HCT116 (cell line): ENCODE results near the gene CCND2. TPM values are rescaled to one million over a fixed set of nuclear protein-coding genes. Genes with fewer than 3 reads are reported as not detected.

ENCODE experiments used
- ATAC-seq: fragments of 200-7000 bp; cut with Tn5 transposase; 2 replicates; pipeline ENCODE4 v1.9.1; 2020; ENCODE audit warnings: mild to moderate bottlenecking, moderate library complexity
- Bru-seq: library from RNA; stranded (reverse); fragments of 400-500 nt; gene quantifications from one replicate; lab custom pipeline; 2021; lab: Mats Ljungman, UMichigan
- BruChase-seq, 2 experiments: library from RNA; stranded (reverse); fragments of 400-500 nt; gene quantifications; one replicate each; lab custom pipeline; 2021; lab: Mats Ljungman, UMichigan
- BruUV-seq: library from RNA; stranded (reverse); fragments of 400-500 nt; replicated peaks from 2 replicates; lab custom pipeline; 2021; lab: Mats Ljungman, UMichigan
- CTCF ChIA-PET: fragments of 300-600 bp; sonication (Branson Sonifier 250); formaldehyde crosslinking; loops from one replicate; lab custom pipeline; 2021; ENCODE audit warnings: antibody characterized with exemption; lab: Charles Lee
- POLR2A ChIA-PET: fragments of 300-600, 350-600 bp; sonication (Branson Sonifier 250); formaldehyde crosslinking; loops from one replicate; lab custom pipeline; 2021; ENCODE audit warnings: antibody characterized with exemption; lab: Charles Lee
- RAD21 ChIA-PET, 2 experiments: fragments of 300-600 bp; sonication (Branson Sonifier 250); formaldehyde crosslinking; loops; one replicate each; lab custom pipeline; 2023; ENCODE audit warnings: low total read pairs in 2 of 2; ENCODE audit not compliant: uncharacterized antibody in 2 of 2, unreplicated experiment in 2 of 2, low non-redundant PET in 1 of 2; lab: Charles Lee
- DNase-seq: peaks from one replicate; pipeline ENCODE4 v3.0.0-alpha.2; 2010; ENCODE audit warnings: low read depth, low spot score
- H2AFZ ChIP-seq: fragments of 200-600 bp; shearing (Covaris generic), sonication (generic); 2 replicates; pipeline ENCODE4 v1.6.1; 2017; ENCODE audit warnings: low read depth, mixed run types, mixed read lengths, antibody characterized with exemption, low read length; ENCODE audit not compliant: poor library complexity, severe bottlenecking
- H3K27ac ChIP-seq: 2 replicates; pipeline ENCODE4 v1.5.1; 2012; ENCODE audit warnings: low read depth, low read length
- H3K27me3 ChIP-seq: fragments of 200-600 bp; sonication (generic); 2 replicates; pipeline ENCODE4 v1.6.1; 2016; ENCODE audit warnings: mixed run types, low read length, mixed read lengths; ENCODE audit not compliant: insufficient read depth
- H3K36me3 ChIP-seq, 2 experiments: fragments of 200-500 bp in 1 of 2; fragments of 200-600 bp in 1 of 2; sonication (Bioruptor generic) in 1 of 2; sonication (generic) in 1 of 2; 2 replicates each; pipeline versions ENCODE4 v1.5.1 to v1.6.1; 2014 to 2016; ENCODE audit warnings: low read length in 2 of 2, inconsistent platforms in 1 of 2, mixed read lengths in 1 of 2, mixed run types in 1 of 2; ENCODE audit not compliant: insufficient read depth in 2 of 2, control insufficient read depth in 1 of 2
- H3K4me1 ChIP-seq, 2 experiments: fragments of 200-600 bp in 1 of 2; sonication (generic) in 1 of 2; 2 replicates each; pipeline versions ENCODE4 v1.5.1 to v1.6.1; 2012 to 2017; ENCODE audit warnings: low read length in 2 of 2, inconsistent platforms in 1 of 2, mild to moderate bottlenecking in 1 of 2, mixed read lengths in 1 of 2, mixed run types in 1 of 2, moderate library complexity in 1 of 2; ENCODE audit not compliant: insufficient read depth in 2 of 2, control insufficient read depth in 1 of 2
- H3K4me2 ChIP-seq: fragments of 200-600 bp; sonication (generic); 2 replicates; pipeline ENCODE4 v1.6.1; 2017; ENCODE audit warnings: mixed run types, low read length, mixed read lengths
- H3K4me3 ChIP-seq, 2 experiments: fragments of 200-600 bp in 1 of 2; sonication (generic) in 1 of 2; replicated peaks in 1 of 2; 2 replicates each; pipeline ENCODE4 v1.5.1; 2011 to 2016; ENCODE audit warnings: low read length in 2 of 2, control low read depth in 1 of 2, low read depth in 1 of 2, mild to moderate bottlenecking in 1 of 2, mixed read lengths in 1 of 2, mixed run types in 1 of 2
- H3K79me2 ChIP-seq: fragments of 200-600 bp; sonication (generic); 2 replicates; pipeline ENCODE4 v1.6.1; 2017; ENCODE audit warnings: mild to moderate bottlenecking, mixed run types, low read length, moderate library complexity, mixed read lengths; ENCODE audit not compliant: insufficient read depth
- H3K9ac ChIP-seq: fragments of 200-600 bp; sonication (generic); 2 replicates; pipeline ENCODE4 v1.6.1; 2016; ENCODE audit warnings: low read length, mixed read lengths
- H3K9me2 ChIP-seq: fragments of 200-600 bp; sonication (generic), shearing (Covaris generic); 2 replicates; pipeline ENCODE4 v1.6.1; 2017; ENCODE audit warnings: mixed run types, mild to moderate bottlenecking, moderate library complexity; ENCODE audit not compliant: insufficient read depth
- H3K9me3 ChIP-seq, 2 experiments: fragments of 200-500 bp in 1 of 2; fragments of 200-600 bp in 1 of 2; sonication (Bioruptor generic) in 1 of 2; sonication (generic) in 1 of 2; 2 replicates each; pipeline ENCODE4 v1.6.1; 2014 to 2017; ENCODE audit warnings: low read length in 2 of 2, mixed read lengths in 2 of 2, inconsistent platforms in 1 of 2, low read depth in 1 of 2, mild to moderate bottlenecking in 1 of 2, mixed run types in 1 of 2, moderate library complexity in 1 of 2; ENCODE audit not compliant: control insufficient read depth in 1 of 2, insufficient read depth in 1 of 2
- H4K20me1 ChIP-seq: fragments of 200-600 bp; sonication (generic), shearing (Covaris generic); 2 replicates; pipeline ENCODE4 v1.6.1; 2017; ENCODE audit warnings: mixed run types, mild to moderate bottlenecking, moderate library complexity; ENCODE audit not compliant: insufficient read depth
- CBX3 ChIP-seq: IDR thresholded peaks from 2 replicates; pipeline ENCODE4 v1.6.1; 2012; ENCODE audit warnings: low read depth
- EGR1 ChIP-seq: IDR thresholded peaks from 2 replicates; pipeline ENCODE4 v1.6.1; 2012; ENCODE audit warnings: low read depth
- ELF1 ChIP-seq: IDR thresholded peaks from 2 replicates; pipeline ENCODE4 v1.6.1; 2012; ENCODE audit warnings: low read depth, borderline replicate concordance
- EZH2 ChIP-seq: fragments of 200-600 bp; sonication (generic); IDR thresholded peaks from 2 replicates; pipeline ENCODE4 v1.6.1; 2017; ENCODE audit warnings: antibody characterized with exemption, mixed run types
- FOSL1 ChIP-seq: IDR thresholded peaks from 2 replicates; pipeline ENCODE4 v1.6.1; 2012; ENCODE audit warnings: low read depth
- JUND ChIP-seq: IDR thresholded peaks from 2 replicates; pipeline ENCODE4 v1.6.1; 2012
- POLR2A ChIP-seq: IDR thresholded peaks from 2 replicates; pipeline ENCODE4 v1.7.0; 2011; ENCODE audit warnings: borderline replicate concordance; ENCODE audit not compliant: insufficient read depth, insufficient read length; ENCODE audit errors: extremely low read depth
- POLR2AphosphoS5 ChIP-seq: IDR thresholded peaks from 2 replicates; pipeline ENCODE4 v1.6.1; 2011; ENCODE audit warnings: mild to moderate bottlenecking, low read depth, low read length, moderate library complexity
- RAD21 ChIP-seq: IDR thresholded peaks from 2 replicates; pipeline ENCODE4 v1.6.1; 2012; ENCODE audit warnings: low read depth, mild to moderate bottlenecking
- REST ChIP-seq: IDR thresholded peaks from 2 replicates; pipeline ENCODE4 v1.6.1; 2012; ENCODE audit warnings: low read depth
- SIN3A ChIP-seq: IDR thresholded peaks from 2 replicates; pipeline ENCODE4 v1.6.1; 2012; ENCODE audit warnings: low read depth
- SP1 ChIP-seq: IDR thresholded peaks from 2 replicates; pipeline ENCODE4 v1.6.1; 2012; ENCODE audit warnings: low read depth
- ZFX ChIP-seq: fragments of 450-650 bp; IDR thresholded peaks from 2 replicates; pipeline ENCODE4 v1.6.1; 2017
- intact Hi-C: fragments of 100-400 bp; cut with micrococcal nuclease; formaldehyde crosslinking; loops from 2 replicates; pipeline ENCODE4 v1.10.0; 2022
- long read RNA-seq: library from polyadenylated mRNA; unstranded; transcript quantifications from one replicate; pipeline ENCODE4 v2.0.0, GENCODE V29; 2021; ENCODE audit not compliant: unreplicated experiment
- polyA plus RNA-seq: library from polyadenylated mRNA; unstranded; fragments of >200 nt; gene quantifications from 2 replicates; pipeline ENCODE4 v1.2.1, GENCODE V29; 2012; ENCODE audit warnings: missing spikeins
- total RNA-seq: library from RNA; stranded (reverse); gene quantifications from one replicate; pipeline ENCODE4 v1.2.1, GENCODE V29; 2021; ENCODE audit not compliant: unreplicated experiment
- TF ChIP-seq, protein P1 (sequence below): IDR thresholded peaks from 2 replicates; pipeline ENCODE4 v1.6.1; 2012
- TF ChIP-seq, protein P2 (sequence below), 3 experiments: fragments of 200-600 bp in 1 of 3; sonication (generic) in 1 of 3; IDR thresholded peaks in 2 of 3; conservative IDR thresholded peaks in 1 of 3; 2 replicates each; pipeline ENCODE4 v1.5.1; 2012 to 2017; ENCODE audit warnings: low read depth in 2 of 3, low read length in 2 of 3, antibody characterized with exemption in 1 of 3, borderline replicate concordance in 1 of 3, control low read depth in 1 of 3, mild to moderate bottlenecking in 1 of 3, mixed read lengths in 1 of 3, mixed run types in 1 of 3, moderate library complexity in 1 of 3; ENCODE audit not compliant: insufficient read depth in 1 of 3

The CCND2 gene
- total RNA-seq (1.1 TPM), Bru-seq, nascent RNA (not detected), BruChase-seq, experiment 1, labeled RNA remaining after a 6-hour chase (percentile 24 among the genes with signal in this experiment), BruChase-seq, experiment 2, labeled RNA remaining after a 2-hour chase (percentile 24 among the genes with signal in this experiment)
- 0.25 TPM in 1 of 2 replicates, not detected in the other for polyA plus RNA-seq
- long read RNA-seq = 0 reads

DNA sequence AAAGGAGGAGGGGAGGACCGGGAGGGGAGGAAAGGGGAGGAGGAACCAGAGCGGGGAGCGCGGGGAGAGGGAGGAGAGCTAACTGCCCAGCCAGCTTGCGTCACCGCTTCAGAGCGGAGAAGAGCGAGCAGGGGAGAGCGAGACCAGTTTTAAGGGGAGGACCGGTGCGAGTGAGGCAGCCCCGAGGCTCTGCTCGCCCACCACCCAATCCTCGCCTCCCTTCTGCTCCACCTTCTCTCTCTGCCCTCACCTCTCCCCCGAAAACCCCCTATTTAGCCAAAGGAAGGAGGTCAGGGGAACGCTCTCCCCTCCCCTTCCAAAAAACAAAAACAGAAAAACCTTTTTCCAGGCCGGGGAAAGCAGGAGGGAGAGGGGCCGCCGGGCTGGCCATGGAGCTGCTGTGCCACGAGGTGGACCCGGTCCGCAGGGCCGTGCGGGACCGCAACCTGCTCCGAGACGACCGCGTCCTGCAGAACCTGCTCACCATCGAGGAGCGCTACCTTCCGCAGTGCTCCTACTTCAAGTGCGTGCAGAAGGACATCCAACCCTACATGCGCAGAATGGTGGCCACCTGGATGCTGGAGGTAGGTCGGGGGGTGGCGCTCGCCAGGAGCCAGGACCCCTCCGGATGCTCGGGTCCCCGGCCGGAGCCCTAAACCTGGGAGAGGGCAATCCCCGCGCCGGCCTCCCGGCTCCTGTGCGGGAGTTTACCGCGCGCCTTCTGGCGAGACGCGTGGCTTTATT lies at the start of gene CCND2:
TSS of gene CCND2 (plus strand) at position 111 of the 744 bp plus-strand sequence. CDS start at position 390, 279 bp downstream.
- H3K27me3 ChIP-seq = peaks cover 42% of the 10 kb centered on the region
- POLR2A ChIA-PET = no interaction called here
- ATAC-seq = no peak
- no peaks in the 10 kb centered on the region for H3K9me3 ChIP-seq
- CTCF ChIA-PET = no interaction called here
- H3K4me1 ChIP-seq = peaks cover 5 to 17% of the 10 kb centered on the region in 2 experiments; a peak in 3 of 4 replicates
- H2AFZ ChIP-seq = no peak within 1 kb of the TSS
- no peaks in the 10 kb centered on the region for H4K20me1 ChIP-seq
- intact Hi-C loops = loop anchor here (10.0 kb wide), 1 partner anchor 469 kb away; no protein-coding TSS in a partner anchor
- H3K4me2 ChIP-seq = no peak within 1 kb of the TSS
- DNase-seq = no peak
- no peaks in the 10 kb centered on the region for H3K36me3 ChIP-seq
- H3K79me2 ChIP-seq = no peaks in the 10 kb centered on the region
- TF ChIP-seq, protein P1, sequence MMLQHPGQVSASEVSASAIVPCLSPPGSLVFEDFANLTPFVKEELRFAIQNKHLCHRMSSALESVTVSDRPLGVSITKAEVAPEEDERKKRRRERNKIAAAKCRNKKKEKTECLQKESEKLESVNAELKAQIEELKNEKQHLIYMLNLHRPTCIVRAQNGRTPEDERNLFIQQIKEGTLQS = no peak
- TF ChIP-seq ELF1 (no peak), CBX3 (no peak), REST (no peak), EGR1 (no peak), POLR2A (no peak), ZFX (no peak), SP1 (no peak), POLR2AphosphoS5 (no peak), RAD21 (no peak), EZH2 (no peak), SIN3A (no peak), JUND (no peak), FOSL1 (no peak)
- TF ChIP-seq, protein P2, sequence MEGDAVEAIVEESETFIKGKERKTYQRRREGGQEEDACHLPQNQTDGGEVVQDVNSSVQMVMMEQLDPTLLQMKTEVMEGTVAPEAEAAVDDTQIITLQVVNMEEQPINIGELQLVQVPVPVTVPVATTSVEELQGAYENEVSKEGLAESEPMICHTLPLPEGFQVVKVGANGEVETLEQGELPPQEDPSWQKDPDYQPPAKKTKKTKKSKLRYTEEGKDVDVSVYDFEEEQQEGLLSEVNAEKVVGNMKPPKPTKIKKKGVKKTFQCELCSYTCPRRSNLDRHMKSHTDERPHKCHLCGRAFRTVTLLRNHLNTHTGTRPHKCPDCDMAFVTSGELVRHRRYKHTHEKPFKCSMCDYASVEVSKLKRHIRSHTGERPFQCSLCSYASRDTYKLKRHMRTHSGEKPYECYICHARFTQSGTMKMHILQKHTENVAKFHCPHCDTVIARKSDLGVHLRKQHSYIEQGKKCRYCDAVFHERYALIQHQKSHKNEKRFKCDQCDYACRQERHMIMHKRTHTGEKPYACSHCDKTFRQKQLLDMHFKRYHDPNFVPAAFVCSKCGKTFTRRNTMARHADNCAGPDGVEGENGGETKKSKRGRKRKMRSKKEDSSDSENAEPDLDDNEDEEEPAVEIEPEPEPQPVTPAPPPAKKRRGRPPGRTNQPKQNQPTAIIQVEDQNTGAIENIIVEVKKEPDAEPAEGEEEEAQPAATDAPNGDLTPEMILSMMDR (IDR thresholded peaks at IDR 0.05 in 2 of 3, conservative IDR thresholded peaks at IDR 0.05 in 1 of 3; ENCODE audit: borderline replicate concordance in 1 of 3, insufficient read depth in 1 of 3, low read depth in 2 of 3, low read length in 2 of 3) = no peak
- no peak within 1 kb of the TSS for H3K27ac ChIP-seq
- RAD21 ChIA-PET = no interaction called here
- no peak within 1 kb of the TSS for H3K9ac ChIP-seq
- BruUV-seq = no TSS peak
- H3K4me3 ChIP-seq = no peak within 1 kb of the TSS
- H3K9me2 ChIP-seq = no peaks in the 10 kb centered on the region
